Spleen (tissue), 7 donors: ENCODE results near the gene VSIG2.

Source experiments
- POLR2A ChIP-seq, 3 donors: fragments of 450-650 bp; IDR thresholded peaks; one replicate each; pipeline ENCODE4 v1.5.1; 2017; ENCODE audit warnings: antibody characterized with exemption in 3 of 3, mild to moderate bottlenecking in 1 of 3
- POLR2AphosphoS5 ChIP-seq, 3 donors: sonication (generic); formaldehyde crosslinking; IDR thresholded peaks; one replicate each; pipeline ENCODE4 v1.5.1; 2017; ENCODE audit warnings: antibody characterized with exemption in 3 of 3
- TF ChIP-seq, protein P1 (sequence below), 11 experiments: fragments of 200-600 bp in 7 of 11; fragments of 450-650 bp in 4 of 11; sonication (generic) in 4 of 11; IDR thresholded peaks in 8 of 11; conservative IDR thresholded peaks in 3 of 11; 1 replicate in 7 of 11; 2 replicates in 4 of 11; pipeline versions ENCODE4 v1.4.0 to v1.8.0; 2016 to 2021; ENCODE audit warnings: antibody characterized with exemption in 11 of 11, inconsistent platforms in 4 of 11, mild to moderate bottlenecking in 1 of 11
- donor health status: DM: no; HTN: no; CAD: no; lungs with moderate emphysema.
- donor health status: DM: no; HTN: no; CAD: no.
- donor health status: DM: no; HTN: no; CAD: no.

DNA sequence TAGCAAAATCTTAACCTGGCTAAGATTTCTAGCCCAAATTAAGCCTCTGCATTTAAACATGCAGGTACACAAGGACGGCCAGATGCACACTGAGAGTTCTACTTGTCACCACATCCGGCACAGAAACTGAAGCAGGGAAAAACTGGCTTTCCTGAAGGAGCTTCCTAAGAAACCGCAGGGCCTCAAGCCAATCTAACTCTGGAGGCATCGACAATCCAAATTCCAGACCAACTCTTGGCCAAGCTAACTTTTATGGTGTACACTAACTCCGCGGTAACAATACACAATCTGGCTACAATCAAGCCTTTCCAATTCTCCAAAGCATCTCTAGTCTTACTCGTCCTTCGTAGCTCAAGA lies 46.9 kb upstream of the VSIG2 start:
- TF ChIP-seq POLR2AphosphoS5 (IDR thresholded peaks at IDR 0.05): no peak
- TF ChIP-seq, protein P1, sequence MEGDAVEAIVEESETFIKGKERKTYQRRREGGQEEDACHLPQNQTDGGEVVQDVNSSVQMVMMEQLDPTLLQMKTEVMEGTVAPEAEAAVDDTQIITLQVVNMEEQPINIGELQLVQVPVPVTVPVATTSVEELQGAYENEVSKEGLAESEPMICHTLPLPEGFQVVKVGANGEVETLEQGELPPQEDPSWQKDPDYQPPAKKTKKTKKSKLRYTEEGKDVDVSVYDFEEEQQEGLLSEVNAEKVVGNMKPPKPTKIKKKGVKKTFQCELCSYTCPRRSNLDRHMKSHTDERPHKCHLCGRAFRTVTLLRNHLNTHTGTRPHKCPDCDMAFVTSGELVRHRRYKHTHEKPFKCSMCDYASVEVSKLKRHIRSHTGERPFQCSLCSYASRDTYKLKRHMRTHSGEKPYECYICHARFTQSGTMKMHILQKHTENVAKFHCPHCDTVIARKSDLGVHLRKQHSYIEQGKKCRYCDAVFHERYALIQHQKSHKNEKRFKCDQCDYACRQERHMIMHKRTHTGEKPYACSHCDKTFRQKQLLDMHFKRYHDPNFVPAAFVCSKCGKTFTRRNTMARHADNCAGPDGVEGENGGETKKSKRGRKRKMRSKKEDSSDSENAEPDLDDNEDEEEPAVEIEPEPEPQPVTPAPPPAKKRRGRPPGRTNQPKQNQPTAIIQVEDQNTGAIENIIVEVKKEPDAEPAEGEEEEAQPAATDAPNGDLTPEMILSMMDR (IDR thresholded peaks at IDR 0.05 in 8 of 11, conservative IDR thresholded peaks at IDR 0.05 in 3 of 11): no peak
- no peak for TF ChIP-seq POLR2A (IDR thresholded peaks at IDR 0.05)
